ENCODE results near the gene CREB3. TPM values are rescaled to one million over a fixed set of nuclear protein-coding genes. Genes with fewer than 3 reads are reported as not detected.

Gene CREB3
- total RNA-seq, 1 experiment from 2014 or later: 27.3 TPM

GRCh38 chr9:35710818-35711500 is 21.5 kb upstream of the CREB3 start:
- no peaks in the 10 kb centered on the region for H3K4me1 ChIP-seq (ENCODE audit: insufficient read depth, low read length)
- H4K91ac ChIP-seq (ENCODE audit: insufficient read length, low read depth, low read length): no peak overlapping the region
- H2BK12ac ChIP-seq (ENCODE audit: insufficient read length, low read depth, low read length): no peak overlapping the region
- H3K23me2 ChIP-seq (ENCODE audit: insufficient read length, low read depth, low read length, poor library complexity, severe bottlenecking): no peaks in the 10 kb centered on the region
- no peak for DNase-seq
- no peak overlapping the region for H2AK5ac ChIP-seq (ENCODE audit: insufficient read length, low read length)
- no peak overlapping the region for H3K18ac ChIP-seq (ENCODE audit: insufficient read length, low read depth, low read length)
- no peaks in the 10 kb centered on the region for H3K9me3 ChIP-seq (ENCODE audit: control insufficient read depth, low read depth, low read length)
- H3T11ph ChIP-seq (ENCODE audit: low read length): no peak overlapping the region
- no peak overlapping the region for H3K27ac ChIP-seq (ENCODE audit: insufficient read length, low read depth, low read length)
- H3K27me3 ChIP-seq (ENCODE audit: insufficient read depth, low read length): no peaks in the 10 kb centered on the region
- H3K79me1 ChIP-seq (ENCODE audit: insufficient read depth, low read depth, low read length, poor library complexity, severe bottlenecking): no peaks in the 10 kb centered on the region
- no peaks in the 10 kb centered on the region for H3K79me2 ChIP-seq (ENCODE audit: insufficient read depth, low read length)
- H3K27ac Mint-ChIP-seq: no peak overlapping the region
- no peaks in the 10 kb centered on the region; the same call in 1 of the 2 replicates for H3K27me3 Mint-ChIP-seq (ENCODE audit: low read depth)
- no peak overlapping the region for H2BK5ac ChIP-seq (ENCODE audit: insufficient read length, low read length)
- H2BK120ac ChIP-seq (ENCODE audit: low read depth, low read length, poor library complexity, severe bottlenecking): no peak overlapping the region
- WGBS (ENCODE audit: extremely low coverage, insufficient read length, low lambda C conversion rate): no CpG with 5 or more reads among the region's 7 CpGs
- no peak overlapping the region for H3K56ac ChIP-seq (ENCODE audit: insufficient read length, low read depth, low read length)
- no peak overlapping the region for H3K23ac ChIP-seq (ENCODE audit: insufficient read length, low read depth, low read length)
- H3K14ac ChIP-seq (ENCODE audit: insufficient read depth, low read length): no peak overlapping the region
- no peak overlapping the region for H3K4me3 Mint-ChIP-seq
- peaks cover 57 to 94% (median 58%) of the 10 kb centered on the region in 3 experiments for H3K36me3 Mint-ChIP-seq (ENCODE audit: insufficient read depth in 1 of 3, low read depth in 3 of 3)
- H2BK20ac ChIP-seq (ENCODE audit: low read depth, low read length, poor library complexity, severe bottlenecking): no peak overlapping the region
- H3K4ac ChIP-seq (ENCODE audit: low read depth, low read length): no peak overlapping the region
- no peaks in the 10 kb centered on the region for H3K9me3 Mint-ChIP-seq
- no peak overlapping the region for H3K4me2 ChIP-seq (ENCODE audit: insufficient read depth, insufficient read length, low read length)
- H2BK15ac ChIP-seq (ENCODE audit: low read depth, low read length): no peak overlapping the region
- H4K20me1 ChIP-seq (ENCODE audit: control insufficient read depth, insufficient read depth, insufficient read length): no peaks in the 10 kb centered on the region
- no peak for TF ChIP-seq CTCF (conservative IDR thresholded peaks at IDR 0.05)
- H3K4me1 Mint-ChIP-seq: peaks cover 0 to 9% of the 10 kb centered on the region in 2 experiments; a peak in 2 of 4 replicates
- no peak overlapping the region for H2AFZ ChIP-seq (ENCODE audit: low read length)
- H4K5ac ChIP-seq (ENCODE audit: insufficient read length, low read depth, low read length): no peak overlapping the region
- no peak overlapping the region for H3K9ac ChIP-seq (ENCODE audit: extremely low read depth, insufficient read length, low read length)
- no peak overlapping the region for H4K8ac ChIP-seq (replicated peaks; ENCODE audit: insufficient read length, low read depth, low read length)

Measured in H9 (cell line).